Astrocyte of the spinal cord (primary cell): ENCODE results near the gene PPA1.
A peak's percentile ranks its signal among the peaks of the same experiment; 100 is the strongest.

Experiments used
- DNase-seq: peaks from one replicate; pipeline ENCODE4 v3.0.0; 2011; ENCODE audit warnings: low read depth, low spot score
- H3K4me3 ChIP-seq: 2 replicates; pipeline ENCODE4 v1.5.1; 2011; ENCODE audit warnings: low read depth, mild to moderate bottlenecking, low read length, moderate library complexity
- CTCF ChIP-seq: IDR thresholded peaks from 2 replicates; pipeline ENCODE4 v1.5.1; 2012; ENCODE audit warnings: low read depth, mild to moderate bottlenecking, low read length, inconsistent platforms
- in situ Hi-C: cut with HindIII; loops from 2 replicates; pipeline ENCODE4 v1.10.0; 2017; ENCODE audit warnings: low sequenced_read_pairs

PPA1 gene

GRCh38 chr10:70271996-70272924 is 39.0 kb upstream of the PPA1 start:
- no peak for DNase-seq
- in situ Hi-C loops, result no loop called here
- no peak for TF ChIP-seq CTCF
- no peak overlapping the region for H3K4me3 ChIP-seq

GRCh38 chr10:70270952-70271351 is 37.7 kb upstream of the PPA1 start:
- in situ Hi-C loops, result no loop called here
- no peak overlapping the region for H3K4me3 ChIP-seq
- no peak for TF ChIP-seq CTCF
- no peak for DNase-seq

GRCh38 chr10:70269741-70270140 is 36.5 kb upstream of the PPA1 start:
- no peak for TF ChIP-seq CTCF
- in situ Hi-C loops, result no loop called here
- DNase-seq, result no peak
- no peak overlapping the region for H3K4me3 ChIP-seq

GRCh38 chr10:70268376-70268775 is 35.1 kb upstream of the PPA1 start:
- no peak for DNase-seq
- in situ Hi-C loops, result no loop called here
- no peak overlapping the region for H3K4me3 ChIP-seq
- no peak for TF ChIP-seq CTCF

GRCh38 chr10:70267161-70267933 is 34.1 kb upstream of the PPA1 start:
- TF ChIP-seq CTCF, result peak; percentile 39
- H3K4me3 ChIP-seq, result no peak overlapping the region
- peak; percentile 94 for DNase-seq
- in situ Hi-C loops, result no loop called here

- no peak overlapping the region for H3K4me3 ChIP-seq
- in situ Hi-C loops, result no loop called here
- TF ChIP-seq CTCF, result no peak
- DNase-seq, result no peak
Measured at GRCh38 chr10:70266701-70267100, 33.5 kb upstream of the PPA1 start.
